Measurements from ENCODE around the gene HRG. TPM values are rescaled to one million over a fixed set of nuclear protein-coding genes. Genes with fewer than 3 reads are reported as not detected.

HRG gene
- total RNA-seq, 1 experiment from 2014 or later: not detected

- no peak for DNase-seq (ENCODE audit: low spot score)
Observed at GRCh38 chr3:186638259-186638658, 27.6 kb upstream of the HRG start.

GRCh38 chr3:186639778-186640472, 25.9 kb upstream of the HRG start, which contains the start of gene FETUB:
TSS of gene FETUB (plus strand) at chr3:186640399. CDS start at chr3:186640461, 62 bp downstream.
- no peak for DNase-seq (ENCODE audit: low spot score)

- peak; percentile 24 for DNase-seq (ENCODE audit: low spot score)
Observed at GRCh38 chr3:186640473-186640818, 25.4 kb upstream of the HRG start.

- no peak for DNase-seq (ENCODE audit: low spot score)
Observed at GRCh38 chr3:186640929-186641328, 24.9 kb upstream of the HRG start.

- DNase-seq (ENCODE audit: low spot score): no peak
Observed at GRCh38 chr3:186642014-186642413, 23.8 kb upstream of the HRG start.

- no peak for DNase-seq (ENCODE audit: low spot score)
Observed at GRCh38 chr3:186643493-186643892, 22.3 kb upstream of the HRG start.

- DNase-seq (ENCODE audit: low spot score): no peak
Observed at GRCh38 chr3:186644683-186645082, 21.1 kb upstream of the HRG start.

- no peak for DNase-seq (ENCODE audit: low spot score)
Observed at GRCh38 chr3:186646106-186646505, 19.7 kb upstream of the HRG start.

- no peak for DNase-seq (ENCODE audit: low spot score)
Observed at GRCh38 chr3:186646841-186647240, 19.0 kb upstream of the HRG start.

- DNase-seq (ENCODE audit: low spot score): no peak
Observed at GRCh38 chr3:186648851-186649250, 17.0 kb upstream of the HRG start.

GRCh38 chr3:186651678-186652215, 14.1 kb upstream of the HRG start:
- no peak for DNase-seq (ENCODE audit: low spot score)

- DNase-seq (ENCODE audit: low spot score): no peak
Observed at GRCh38 chr3:186653080-186653707, 12.6 kb upstream of the HRG start.

- DNase-seq (ENCODE audit: low spot score): peak; percentile 28
Observed at GRCh38 chr3:186653984-186654383, 11.8 kb upstream of the HRG start.

GRCh38 chr3:186663361-186664118, 2.3 kb upstream of the HRG start:
- no peak for DNase-seq (ENCODE audit: low spot score)

GRCh38 chr3:186664119-186664495, 1.7 kb upstream of the HRG start:
- DNase-seq (ENCODE audit: low spot score): no peak

GRCh38 chr3:186664506-186664905, 1.3 kb upstream of the HRG start:
- no peak for DNase-seq (ENCODE audit: low spot score)

GRCh38 chr3:186668426-186668825, 2.6 kb downstream of the HRG start:
- DNase-seq (ENCODE audit: low spot score): no peak

GRCh38 chr3:186669378-186670084, 3.7 kb downstream of the HRG start:
- DNase-seq (ENCODE audit: low spot score): peak; percentile 36

GRCh38 chr3:186670155-186670554, 4.3 kb downstream of the HRG start:
- no peak for DNase-seq (ENCODE audit: low spot score)

- no peak for DNase-seq (ENCODE audit: low spot score)
Observed at GRCh38 chr3:186671051-186671450, 5.2 kb downstream of the HRG start.

- no peak for DNase-seq (ENCODE audit: low spot score)
Observed at GRCh38 chr3:186678604-186679003, 12.8 kb downstream of the HRG start.

GRCh38 chr3:186679151-186679550, 13.3 kb downstream of the HRG start:
- DNase-seq (ENCODE audit: low spot score): no peak

All from H4 (cell line).